GM15510 (cell line): Measurements from ENCODE around the gene TPGS1.

ENCODE experiments used
- POLR2A ChIP-seq: IDR thresholded peaks from 3 replicates; pipeline ENCODE4 v1.6.1; 2011; ENCODE audit warnings: borderline replicate concordance; ENCODE audit not compliant: insufficient read length; ENCODE audit errors: extremely low read depth

Gene TPGS1

DNA sequence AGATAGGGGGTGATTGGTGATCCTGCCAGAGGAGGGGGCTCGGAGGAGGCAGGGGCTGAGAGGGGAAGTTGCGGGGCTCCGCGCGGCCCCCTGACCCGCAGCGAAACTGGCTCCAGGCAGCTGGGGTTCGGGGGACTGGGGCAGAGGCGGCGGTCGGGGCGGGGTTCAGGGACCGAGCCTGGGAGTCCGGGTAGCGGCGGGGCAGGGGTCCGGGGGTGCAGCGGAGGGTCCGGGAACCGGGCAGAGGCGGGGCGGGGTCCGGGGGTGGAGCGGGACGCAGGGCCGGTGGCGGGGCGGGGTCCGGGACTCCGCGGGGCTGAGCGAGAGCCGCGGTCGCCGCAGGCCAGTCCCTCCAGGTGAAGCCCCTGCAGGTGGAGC, 9.8 kb upstream of the TPGS1 start:
- no peak for TF ChIP-seq POLR2A

GRCh38 chr19:497869-498510, 9.3 kb upstream of the TPGS1 start:
- TF ChIP-seq POLR2A, result no peak

GRCh38 chr19:498511-498891, 8.8 kb upstream of the TPGS1 start:
- no peak for TF ChIP-seq POLR2A

GRCh38 chr19:498977-499623, 8.2 kb upstream of the TPGS1 start:
- no peak for TF ChIP-seq POLR2A

- TF ChIP-seq POLR2A, result no peak
Measured at GRCh38 chr19:501646-502045, 5.7 kb upstream of the TPGS1 start.

DNA sequence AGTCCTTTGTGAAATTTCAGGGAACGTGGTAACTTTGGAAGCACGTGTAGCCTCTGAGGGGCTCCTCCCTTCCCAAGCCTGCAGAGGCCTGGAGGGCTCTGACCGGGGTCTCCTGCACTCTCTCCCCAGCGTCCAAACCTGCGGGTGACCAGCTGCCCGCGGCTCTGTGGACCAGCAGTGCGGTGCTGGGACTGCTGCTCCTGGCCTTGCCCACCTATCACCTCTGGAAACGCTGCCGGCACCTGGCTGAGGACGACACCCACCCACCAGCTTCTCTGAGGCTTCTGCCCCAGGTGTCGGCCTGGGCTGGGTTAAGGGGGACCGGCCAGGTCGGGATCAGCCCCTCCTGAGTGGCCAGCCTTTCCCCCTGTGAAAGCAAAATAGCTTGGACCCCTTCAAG, 2.7 kb upstream of the TPGS1 start:
- TF ChIP-seq POLR2A, result no peak

- TF ChIP-seq POLR2A, result peak; percentile 48
Measured at GRCh38 chr19:506404-507285, 652 bp upstream of the TPGS1 start.

DNA sequence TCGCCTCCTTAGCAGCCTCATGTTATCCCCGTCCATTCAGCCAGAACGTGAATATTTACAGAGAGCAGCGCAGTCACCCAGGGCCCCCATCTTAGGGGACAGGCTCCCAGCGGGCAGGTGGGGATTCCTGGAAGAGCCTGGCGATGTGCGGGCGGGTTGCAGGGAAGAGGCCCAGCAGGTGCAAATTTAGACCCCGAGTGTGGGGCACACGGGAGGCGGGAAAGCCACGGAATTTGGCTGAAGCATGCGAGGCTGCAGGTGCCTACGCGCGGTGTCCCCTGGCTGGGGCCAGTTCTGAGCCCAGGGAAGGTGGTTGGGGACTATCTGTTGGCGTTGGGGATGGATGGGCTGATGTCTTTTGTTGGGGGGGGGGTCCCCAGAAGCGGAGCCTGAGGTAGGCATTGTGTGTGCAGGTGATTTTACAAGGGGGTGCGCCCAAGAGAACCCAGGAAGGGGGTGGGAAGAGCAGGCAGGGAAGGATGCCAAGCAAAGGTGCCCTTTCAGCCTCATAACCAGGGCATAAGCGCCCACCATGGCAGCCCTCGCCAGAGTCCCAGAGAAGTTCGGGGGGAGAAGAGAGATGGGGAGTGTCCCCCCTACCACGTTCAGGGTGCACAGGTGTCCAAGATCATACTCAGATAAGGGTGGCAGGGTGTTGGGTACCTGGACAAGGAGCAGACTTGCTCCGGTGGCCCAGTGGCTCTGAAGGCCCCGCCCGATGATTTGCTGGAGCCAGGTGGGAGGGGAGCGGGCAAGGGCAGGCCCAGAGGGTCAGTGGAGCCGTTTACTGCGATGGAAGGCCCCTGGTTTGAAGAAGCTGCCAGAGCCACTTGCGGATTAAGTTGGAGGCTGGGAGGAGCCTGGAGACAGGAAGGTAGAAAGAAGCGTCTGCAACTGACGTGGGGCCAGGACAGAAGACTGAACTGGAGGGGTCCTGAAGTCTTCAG, 1.2 kb downstream of the TPGS1 start:
- no peak for TF ChIP-seq POLR2A

- TF ChIP-seq POLR2A, result no peak
Measured at GRCh38 chr19:510606-511100, 3.4 kb downstream of the TPGS1 start.

GRCh38 chr19:511101-511851, 4.0 kb downstream of the TPGS1 start:
- no peak for TF ChIP-seq POLR2A

DNA sequence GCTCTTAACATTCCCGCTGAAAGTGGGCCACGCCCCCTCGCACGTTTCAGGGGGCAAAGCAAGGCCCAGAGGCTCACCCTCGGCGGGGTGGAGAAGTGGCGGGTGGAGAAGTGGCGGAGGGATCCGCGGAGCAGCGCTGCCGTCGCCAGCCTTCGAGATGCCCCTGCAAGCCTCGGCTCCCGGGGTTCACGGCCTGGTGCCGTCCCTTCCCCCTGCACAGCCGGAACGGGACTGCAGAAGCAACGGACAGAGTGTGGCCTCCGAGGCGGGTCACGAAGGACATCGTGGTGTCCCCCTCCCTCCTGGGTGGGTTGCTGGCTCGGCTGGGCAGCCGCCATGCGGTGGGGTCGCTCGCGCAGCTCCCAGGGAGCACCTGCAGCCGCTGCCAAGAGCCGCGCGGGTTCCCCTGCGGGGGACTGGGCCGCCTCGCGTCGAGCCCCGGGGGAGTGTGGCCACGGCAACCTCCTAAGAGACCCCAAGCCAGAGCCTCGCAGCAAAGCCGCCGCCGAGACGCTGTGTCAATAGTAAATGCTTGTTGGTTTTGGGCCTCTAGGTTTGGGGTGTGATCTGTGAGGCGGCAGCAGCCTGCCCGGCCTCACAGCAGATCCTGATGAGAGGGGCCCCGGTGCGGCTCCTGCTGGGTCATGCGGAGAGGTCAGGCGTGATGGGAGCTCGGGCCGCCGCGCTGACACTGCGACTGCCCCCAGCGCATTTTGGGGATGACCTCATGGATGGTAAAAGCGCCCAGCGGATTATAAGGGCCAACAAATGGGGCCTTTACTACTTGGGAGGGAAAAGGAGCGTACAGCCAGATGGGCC, 5.5 kb downstream of the TPGS1 start:
- TF ChIP-seq POLR2A, result no peak

GRCh38 chr19:513368-514165, 6.3 kb downstream of the TPGS1 start:
- TF ChIP-seq POLR2A, result no peak
